ENCODE data around the gene CPN2. TPM values are rescaled to one million over a fixed set of nuclear protein-coding genes. Genes with fewer than 3 reads are reported as not detected.

The CPN2 gene
- polyA plus RNA-seq, 1 donor from 2014 or later, result not detected

GRCh38 chr3:194374935-194375334 lies 23.8 kb upstream of the CPN2 start:
- no peak overlapping the region for H3K27ac ChIP-seq (ENCODE audit: low read length)
- H3F3A ChIP-seq (ENCODE audit: insufficient read depth, low read length, poor library complexity, severe bottlenecking), result no peaks in the 10 kb centered on the region
- no peaks in the 10 kb centered on the region for H3K9me3 ChIP-seq (ENCODE audit: low read length)
- no peak overlapping the region for H3K4me3 ChIP-seq (ENCODE audit: low read length)
- H3K9ac ChIP-seq (ENCODE audit: low read length), result no peak overlapping the region
- no peaks in the 10 kb centered on the region for H3K79me2 ChIP-seq (replicated peaks; ENCODE audit: insufficient read depth, low read length)
- H3K27me3 ChIP-seq (ENCODE audit: insufficient read depth, low read depth, low read length), result no peaks in the 10 kb centered on the region
- H3K36me3 ChIP-seq (ENCODE audit: insufficient read depth, low read length), result no peaks in the 10 kb centered on the region
- H3K4me2 ChIP-seq (ENCODE audit: low read length), result no peak overlapping the region
- no peaks in the 10 kb centered on the region for H3K9me2 ChIP-seq (ENCODE audit: insufficient read depth, low read length)
- H4K20me1 ChIP-seq (ENCODE audit: insufficient read depth), result no peaks in the 10 kb centered on the region
- TF ChIP-seq POLR2AphosphoS5 (IDR thresholded peaks at IDR 0.05) (no peak), SMC3 (conservative IDR thresholded peaks at IDR 0.05; ENCODE audit: poor library complexity) (no peak), REST (IDR thresholded peaks at IDR 0.05; ENCODE audit: borderline replicate concordance) (no peak), TAF1 (IDR thresholded peaks at IDR 0.05; ENCODE audit: low read depth) (no peak), RAD21 (conservative IDR thresholded peaks at IDR 0.05) (no peak), CTCF (IDR thresholded peaks at IDR 0.05; ENCODE audit: poor library complexity, severe bottlenecking) (no peak), EP300 (conservative IDR thresholded peaks at IDR 0.05; ENCODE audit: poor library complexity, severe bottlenecking) (no peak), EZH2 (IDR thresholded peaks at IDR 0.05; ENCODE audit: borderline replicate concordance, insufficient read depth, low read length, poor library complexity, severe bottlenecking) (no peak), MXI1 (conservative IDR thresholded peaks at IDR 0.05; ENCODE audit: poor library complexity, severe bottlenecking) (no peak)
- no peak overlapping the region for H2AFZ ChIP-seq (ENCODE audit: low read depth, low read length)

- Histone ChIP-seq H3K27me3 (ENCODE audit: insufficient read depth, low read depth, low read length) (no peaks in the 10 kb centered on the region), H3F3A (ENCODE audit: insufficient read depth, low read length, poor library complexity, severe bottlenecking) (no peaks in the 10 kb centered on the region), H3K4me2 (ENCODE audit: low read length) (no peak overlapping the region), H3K27ac (ENCODE audit: low read length) (no peak overlapping the region), H4K20me1 (ENCODE audit: insufficient read depth) (no peaks in the 10 kb centered on the region), H2AFZ (ENCODE audit: low read depth, low read length) (no peak overlapping the region), H3K4me3 (ENCODE audit: low read length) (no peak overlapping the region), H3K9me3 (ENCODE audit: low read length) (no peaks in the 10 kb centered on the region), H3K79me2 (replicated peaks; ENCODE audit: insufficient read depth, low read length) (no peaks in the 10 kb centered on the region), H3K9me2 (ENCODE audit: insufficient read depth, low read length) (no peaks in the 10 kb centered on the region), H3K9ac (ENCODE audit: low read length) (no peak overlapping the region), H3K36me3 (ENCODE audit: insufficient read depth, low read length) (no peaks in the 10 kb centered on the region)
- TF ChIP-seq RAD21 (conservative IDR thresholded peaks at IDR 0.05) (no peak), TAF1 (IDR thresholded peaks at IDR 0.05; ENCODE audit: low read depth) (no peak), EZH2 (IDR thresholded peaks at IDR 0.05; ENCODE audit: borderline replicate concordance, insufficient read depth, low read length, poor library complexity, severe bottlenecking) (no peak), POLR2AphosphoS5 (IDR thresholded peaks at IDR 0.05) (no peak), REST (IDR thresholded peaks at IDR 0.05; ENCODE audit: borderline replicate concordance) (no peak), MXI1 (conservative IDR thresholded peaks at IDR 0.05; ENCODE audit: poor library complexity, severe bottlenecking) (no peak)
Measured at GRCh38 chr3:194373899-194374298, 22.8 kb upstream of the CPN2 start.
